Activated CD4-positive, alpha-beta T cell treated with anti-CD3 and anti-CD28 coated beads, Interleukin-10, Interleukin-2, amounts not matched to agents 100 ng/mL and 50 ng/mL, durations not matched to agents 16 hours and 8 hours (primary cell): ENCODE results near the gene FHIP1A.
"Not testable (repeated sequence)": the region's sequence is repeated elsewhere in the genome, so short reads cannot be mapped to it uniquely, and the experiment has no call there.

ENCODE experiments used
- DNase-seq: peaks from one replicate; pipeline ENCODE4 v3.0.0-alpha.2; 2020

Gene FHIP1A

DNA sequence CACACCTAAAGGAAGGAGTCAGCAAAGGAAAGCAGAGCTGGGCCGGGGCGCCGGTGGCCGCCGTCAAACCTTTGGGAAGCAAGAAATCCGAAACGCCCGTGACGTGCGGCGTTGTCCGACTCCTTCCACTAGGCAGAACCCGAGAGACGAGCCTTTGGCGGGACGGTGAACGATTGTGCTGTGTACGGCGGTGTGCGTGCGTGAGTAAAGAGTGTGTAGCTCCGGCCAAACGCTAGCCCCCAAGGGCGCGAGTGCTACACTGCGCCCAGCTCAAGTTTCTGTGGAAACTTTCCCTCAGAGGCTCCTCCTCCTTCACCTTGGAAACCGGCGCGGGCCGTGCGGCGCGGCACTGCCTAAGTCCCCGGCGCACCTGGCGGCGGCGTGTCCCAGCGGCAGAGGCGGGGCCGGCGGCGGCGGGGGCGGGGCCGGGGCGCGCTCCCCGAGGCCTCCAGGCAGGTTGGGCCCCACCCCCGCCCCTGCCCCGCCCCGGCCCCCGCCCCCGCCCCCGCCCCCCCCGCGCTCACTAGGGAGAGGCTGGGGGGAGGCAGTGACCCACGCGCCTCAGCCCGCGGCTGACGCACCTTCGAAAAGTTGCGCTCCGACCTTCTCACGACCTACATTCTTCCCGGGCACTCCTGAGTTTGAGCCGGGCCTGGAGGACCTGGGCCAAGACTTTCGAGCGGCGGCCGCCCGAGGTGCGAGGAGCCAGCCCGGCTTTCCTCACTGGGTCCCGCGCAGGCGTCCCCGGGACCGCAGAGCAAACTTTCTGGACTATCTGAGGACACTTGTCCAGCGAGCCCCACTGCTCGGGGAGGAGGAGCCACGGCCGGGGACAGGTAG is at the start of gene FHIP1A:
Gene FHIP1A, plus strand, starts transcription at position 547 of the 840 bp plus-strand sequence. CDS start 157,084 bp downstream, outside the sequence.
- peak; percentile 73 for DNase-seq

DNA sequence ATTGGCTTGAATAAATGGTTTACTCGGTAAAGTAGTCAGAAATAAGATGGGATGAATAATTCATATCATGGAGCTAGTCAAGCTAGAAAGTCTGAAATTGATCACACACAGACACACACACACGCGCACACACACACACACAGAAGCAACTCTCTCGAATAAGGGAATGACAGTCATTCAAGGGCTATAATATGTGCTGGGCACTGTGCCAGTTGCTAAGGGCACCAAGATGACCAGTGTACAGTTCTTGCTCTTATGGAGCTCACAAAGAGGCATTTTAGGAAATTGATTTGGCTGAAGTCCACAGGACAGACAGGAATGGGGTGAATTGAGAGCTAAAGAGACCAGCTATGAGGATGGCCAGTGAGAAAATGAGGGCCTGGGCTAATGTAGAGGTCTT is 49.4 kb upstream of the FHIP1A start:
- DNase-seq = no peak

DNA sequence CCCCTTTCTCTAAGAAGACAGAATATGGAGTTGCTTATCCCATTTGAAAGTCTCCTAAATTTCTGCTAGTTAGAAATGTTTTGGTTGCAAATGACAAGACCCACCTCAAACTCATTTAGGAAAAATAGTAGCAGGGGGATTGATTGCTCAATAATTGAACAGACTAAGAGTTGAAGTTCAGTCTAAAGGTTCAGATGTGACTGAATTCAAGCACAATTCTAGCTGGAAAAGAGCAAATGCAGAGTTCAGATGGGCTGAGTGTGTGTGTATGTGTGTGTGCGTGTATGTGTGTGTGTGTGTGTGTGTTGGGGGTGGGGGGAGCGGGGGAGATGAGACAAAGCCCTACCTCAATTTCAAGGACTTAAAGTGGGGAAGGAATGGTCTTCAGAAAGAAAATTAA is 47.9 kb upstream of the FHIP1A start:
- DNase-seq = no peak

DNA sequence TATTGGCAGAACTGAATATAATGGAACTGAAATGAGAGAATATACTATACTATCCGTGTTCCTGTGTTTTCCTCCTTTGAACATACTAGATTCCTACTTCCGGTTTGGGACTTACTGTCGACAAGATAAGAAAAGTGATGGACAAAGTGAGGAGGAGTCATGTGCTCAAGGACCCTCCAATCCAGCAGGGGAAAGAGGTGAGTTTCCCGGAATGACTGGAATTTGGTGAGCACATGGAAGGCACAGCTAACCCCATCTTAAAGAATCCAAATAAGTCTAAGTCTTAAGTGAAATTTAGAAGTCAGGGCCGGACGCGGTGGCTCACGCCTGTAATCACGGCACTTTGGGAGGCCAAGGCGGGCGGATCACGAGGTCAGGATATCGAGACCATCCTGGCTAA is 47.0 kb upstream of the FHIP1A start:
- DNase-seq = no peak

DNA sequence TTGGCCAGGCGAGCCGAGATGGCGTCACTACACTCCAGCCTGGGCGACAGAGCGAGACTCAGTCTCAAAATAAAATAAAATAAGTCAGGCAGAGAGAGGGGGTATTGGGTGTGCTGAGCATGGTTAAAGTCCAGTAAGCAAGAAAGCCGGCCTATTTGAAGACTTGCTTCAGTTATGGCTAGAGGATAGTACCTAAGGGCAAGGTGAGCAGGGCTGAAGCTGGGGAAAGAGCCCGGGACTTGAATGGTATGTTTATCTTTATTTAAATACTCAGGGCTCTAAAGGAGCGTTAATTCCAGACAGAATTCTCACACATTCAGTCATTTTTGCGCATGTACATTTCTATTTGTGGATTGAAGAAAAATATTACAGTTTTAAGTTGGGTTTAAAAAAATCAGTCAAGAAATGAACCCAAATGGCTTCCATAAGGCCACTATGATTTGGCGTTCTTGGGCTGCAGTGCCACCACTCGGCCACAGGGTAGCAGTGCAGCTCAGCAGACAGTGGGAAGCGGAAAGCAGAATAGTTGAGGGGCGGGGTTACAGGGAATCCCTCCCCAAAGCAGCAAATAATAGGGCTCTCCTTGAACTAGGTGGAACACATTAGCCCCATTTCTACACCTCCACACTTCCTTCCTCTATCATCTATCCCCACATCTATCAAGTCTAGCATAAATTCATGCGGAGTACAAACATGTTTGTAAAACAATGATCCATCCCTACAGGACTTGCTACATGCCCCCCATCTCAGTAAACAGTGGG is 46.4 kb upstream of the FHIP1A start:
- peak; percentile 84 for DNase-seq

DNA sequence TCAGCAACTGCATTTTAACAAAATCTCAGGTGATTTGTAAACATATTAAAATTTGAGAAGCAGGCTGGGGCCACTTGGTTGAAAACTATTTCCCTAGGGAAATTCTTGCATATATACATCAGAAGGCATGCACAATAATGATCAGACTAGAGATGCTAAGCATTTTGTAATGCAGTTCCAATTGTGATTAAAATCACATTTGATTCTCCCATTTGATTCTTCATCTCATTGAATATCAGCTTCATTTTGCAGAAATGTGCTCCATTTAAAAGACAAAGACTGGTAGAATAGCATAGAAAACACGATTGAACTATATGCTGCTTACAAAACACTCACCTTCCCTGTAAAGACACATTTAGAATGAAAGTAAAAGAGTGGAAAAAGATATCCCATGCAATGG is 32.4 kb upstream of the FHIP1A start:
- no peak for DNase-seq

GRCh38 chr4:151389311-151389710 is 19.7 kb upstream of the FHIP1A start:
- no peak for DNase-seq

GRCh38 chr4:151389799-151390198 is 19.2 kb upstream of the FHIP1A start:
- not testable (repeated sequence) for DNase-seq

DNA sequence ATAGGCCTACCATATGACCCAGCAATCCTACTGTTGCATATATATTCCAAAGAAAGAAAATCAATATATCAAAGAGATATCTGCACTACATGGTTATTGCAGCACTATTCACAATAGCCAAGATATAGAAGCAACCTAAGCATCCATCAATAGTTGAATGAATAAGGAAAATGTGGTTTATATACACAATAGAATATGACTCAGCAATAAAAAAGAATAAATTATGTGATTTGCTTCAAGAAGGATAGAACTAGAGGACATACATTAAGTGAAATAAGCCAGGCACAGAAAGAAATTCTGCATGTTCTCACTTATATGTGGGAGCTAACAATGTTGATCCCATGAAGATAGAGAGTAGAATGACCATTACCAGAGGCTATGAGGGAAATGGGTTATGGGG is 13.1 kb upstream of the FHIP1A start:
- DNase-seq = no peak

DNA sequence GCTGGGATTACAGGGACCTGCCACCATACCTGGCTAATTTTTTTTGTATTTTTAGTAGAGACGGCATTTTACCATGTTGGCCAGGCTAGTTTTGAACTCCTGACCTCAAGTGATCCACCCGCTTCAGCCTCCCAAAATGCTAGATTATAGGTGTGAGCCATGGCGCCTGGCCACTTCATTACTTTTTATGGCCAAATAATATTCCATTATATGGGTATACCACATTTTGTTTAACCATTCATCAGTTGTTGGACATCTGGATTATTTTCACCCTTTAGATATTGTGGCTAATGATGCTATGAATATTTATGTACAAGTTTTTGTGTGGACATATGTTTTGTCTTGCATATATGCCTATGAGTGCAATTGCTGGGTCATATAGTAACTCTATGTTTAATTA is 8.6 kb upstream of the FHIP1A start:
- no peak for DNase-seq

- DNase-seq = no peak
Measured at GRCh38 chr4:151401739-151402138, 7.2 kb upstream of the FHIP1A start.

GRCh38 chr4:151402145-151402865 is 6.7 kb upstream of the FHIP1A start:
- no peak for DNase-seq

GRCh38 chr4:151403656-151404055 is 5.3 kb upstream of the FHIP1A start:
- no peak for DNase-seq

GRCh38 chr4:151404802-151405201 is 4.2 kb upstream of the FHIP1A start:
- not testable (repeated sequence) for DNase-seq

DNA sequence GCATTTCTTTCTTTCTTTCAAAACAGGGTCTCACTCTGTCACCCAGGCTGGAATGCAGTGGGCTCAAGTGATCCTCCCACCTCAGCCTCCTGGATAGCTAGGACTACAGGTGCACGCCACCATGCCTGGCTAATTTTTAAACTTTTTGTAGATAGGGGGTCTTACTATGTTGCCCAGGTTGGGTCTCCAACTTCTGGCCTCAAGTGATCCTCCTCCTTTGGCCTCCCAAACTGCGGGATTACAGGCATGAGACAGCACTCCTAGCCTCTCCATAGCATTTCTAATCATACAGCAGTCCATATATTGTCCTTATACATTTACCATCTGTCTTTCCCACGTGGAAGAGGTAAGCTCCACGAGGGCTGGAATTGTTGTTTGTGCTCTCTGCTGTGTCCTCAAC is 2.0 kb upstream of the FHIP1A start:
- DNase-seq = no peak

DNA sequence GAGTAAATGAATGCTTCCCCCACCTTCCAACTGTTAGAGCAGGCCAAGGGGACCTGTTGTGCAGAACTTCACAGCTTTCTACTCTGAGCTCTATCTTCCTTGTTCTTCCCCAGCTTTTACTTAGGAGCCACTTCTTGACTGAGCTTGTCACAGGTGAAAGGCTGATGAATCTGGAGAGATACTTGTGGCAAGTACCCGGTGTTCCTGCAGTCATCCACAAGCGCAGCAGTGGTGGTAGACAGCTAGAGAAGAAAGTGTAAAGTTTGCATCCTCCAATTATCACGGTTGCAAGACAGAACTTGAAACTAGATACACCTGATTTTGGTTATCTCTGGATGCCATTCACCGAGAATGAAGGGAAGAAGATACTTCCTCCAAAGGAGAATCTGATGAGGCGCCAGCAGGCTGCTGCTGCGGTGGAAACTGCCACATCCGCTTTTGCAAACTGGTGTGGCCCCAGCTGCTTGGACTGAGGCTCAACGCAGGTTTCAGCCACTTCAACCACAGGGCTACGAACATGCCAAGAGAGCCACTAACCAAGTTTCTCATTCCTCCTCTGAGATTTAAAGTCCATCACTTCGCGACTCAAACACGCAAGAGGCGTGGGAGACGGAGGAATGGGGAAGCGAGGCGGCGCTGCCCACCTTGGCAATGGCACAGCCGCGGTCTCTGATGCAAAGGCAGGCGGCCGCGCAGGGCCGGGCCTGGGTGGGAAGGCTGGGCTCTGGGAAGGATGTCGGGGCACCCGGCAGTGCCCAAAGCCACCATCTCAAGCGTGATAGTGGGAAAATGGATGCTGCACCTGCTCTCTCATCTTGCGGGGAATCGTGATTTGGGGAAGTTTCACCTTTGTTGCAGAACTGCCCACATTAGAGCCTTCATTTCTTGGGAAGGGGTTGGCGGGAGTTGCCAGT is 1.3 kb upstream of the FHIP1A start:
- DNase-seq = peak; percentile 68

GRCh38 chr4:151408380-151408629 is 671 bp upstream of the FHIP1A start:
- peak; percentile 8 for DNase-seq

DNA sequence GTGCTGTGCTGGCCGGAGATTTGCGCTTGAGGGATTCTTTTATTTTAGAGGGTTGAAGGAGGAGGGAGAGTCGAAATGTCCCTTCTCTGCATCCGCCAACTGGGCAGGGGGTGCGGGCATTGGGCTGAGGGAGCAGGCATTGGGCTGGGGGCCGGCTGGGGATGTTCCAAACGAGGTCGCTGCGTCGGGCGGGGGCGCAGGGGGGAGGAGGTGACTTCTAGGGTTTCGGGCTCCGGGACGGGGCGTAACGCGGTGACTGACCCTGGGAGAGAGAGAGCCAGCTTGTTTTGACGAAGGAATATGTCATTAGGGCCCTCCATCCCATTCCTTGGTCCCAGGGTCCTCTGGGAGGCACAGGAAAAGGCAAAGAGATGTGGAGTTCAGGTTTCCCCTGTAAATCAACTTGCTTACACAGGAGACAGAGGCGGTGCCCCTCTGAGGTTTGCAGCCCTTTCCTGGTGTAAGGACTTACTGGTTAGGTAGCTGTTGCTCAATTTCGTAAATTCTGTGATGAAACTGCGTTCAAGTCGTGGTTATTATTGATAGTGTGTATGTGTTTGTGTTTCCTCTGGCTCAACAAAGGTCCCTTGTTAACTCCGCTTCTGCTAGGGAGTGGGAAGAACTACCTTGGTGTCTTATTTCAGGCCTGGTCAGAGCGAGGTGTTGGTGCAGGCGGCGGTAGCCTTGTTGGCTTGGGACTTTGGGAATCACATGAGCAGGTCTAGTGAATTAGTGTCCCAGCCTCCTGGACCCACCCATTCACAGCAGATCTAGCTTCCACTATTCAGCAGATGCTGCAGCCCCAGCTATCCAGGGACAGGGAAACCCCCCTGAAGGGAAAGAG is 716 bp downstream of the FHIP1A start:
- no peak for DNase-seq

- DNase-seq = no peak
Measured at GRCh38 chr4:151415978-151416377, 7.0 kb downstream of the FHIP1A start.

DNA sequence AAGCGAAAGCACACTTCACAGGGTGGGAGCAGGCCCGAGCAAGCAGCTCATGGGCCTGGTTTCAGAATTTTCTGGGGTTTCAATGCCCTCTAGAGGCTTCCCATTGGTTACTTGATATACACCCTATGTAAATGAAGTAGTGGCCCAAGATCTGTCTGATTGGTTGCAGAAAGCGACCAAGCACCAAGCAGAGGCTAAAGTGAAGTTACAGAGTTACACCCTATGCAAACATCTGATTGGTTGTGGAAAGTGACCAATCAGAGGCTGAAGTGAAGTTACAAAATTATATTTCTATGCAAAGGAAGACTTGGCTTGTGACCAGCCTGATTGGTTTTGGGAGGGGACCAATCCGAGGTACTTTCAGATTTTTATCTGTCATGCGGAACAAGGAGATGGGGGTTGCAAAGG is 8.2 kb downstream of the FHIP1A start:
- DNase-seq = no peak

DNA sequence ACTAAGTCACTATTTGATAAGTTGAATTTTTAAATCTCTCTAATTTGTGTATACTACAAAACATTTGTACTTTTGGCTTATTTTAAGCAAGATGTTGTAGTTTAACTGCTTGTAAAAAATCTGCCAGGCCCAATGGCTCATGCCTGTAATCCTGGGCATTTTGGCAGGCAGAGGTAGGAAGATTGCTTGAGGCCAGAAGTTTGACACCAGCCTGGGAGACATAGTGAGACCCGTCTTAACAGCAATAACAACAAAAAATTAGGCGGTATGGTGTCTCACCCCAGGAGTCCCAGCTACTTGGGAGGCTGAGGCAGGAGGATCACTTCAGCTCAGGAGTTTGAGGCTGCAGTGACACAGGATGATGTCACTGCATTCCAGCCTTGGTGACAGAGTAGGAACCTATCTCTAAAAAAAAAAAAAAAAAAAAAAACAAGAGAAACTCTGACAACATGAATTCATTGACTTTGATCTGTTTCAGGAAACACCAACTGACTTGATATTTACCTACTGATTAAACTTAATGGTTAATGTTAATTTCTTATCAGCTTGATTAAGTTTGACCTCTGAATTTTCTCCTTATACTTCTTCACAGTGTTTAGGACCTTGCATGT is 8.9 kb downstream of the FHIP1A start:
- no peak for DNase-seq
